Esophagus (tissue), 2 donors: ENCODE measurements around the gene PPL. TPM values are rescaled to one million over a fixed set of nuclear protein-coding genes. Genes with fewer than 3 reads are reported as not detected.
A peak's percentile ranks its signal among the peaks of the same experiment; 100 is the strongest.
"Not testable (repeated sequence)": the region's sequence is repeated elsewhere in the genome, so short reads cannot be mapped to it uniquely, and the experiment has no call there.

ENCODE experiments used
- H3K27ac ChIP-seq, 2 donors: one replicate each; pipeline ENCODE4 v1.5.1; 2013; ENCODE audit warnings: low read depth in 2 of 2, mild to moderate bottlenecking in 2 of 2, inconsistent platforms in 1 of 2, low read length in 1 of 2, moderate library complexity in 1 of 2
- H3K27me3 ChIP-seq, 2 donors: one replicate each; pipeline ENCODE4 v1.6.1; 2013; ENCODE audit warnings: low read length in 2 of 2, control low read depth in 1 of 2, mild to moderate bottlenecking in 1 of 2; ENCODE audit not compliant: insufficient read depth in 2 of 2, control insufficient read depth in 1 of 2
- H3K36me3 ChIP-seq, 2 donors: one replicate each; pipeline ENCODE4 v1.6.1; 2013; ENCODE audit warnings: low read length in 1 of 2; ENCODE audit not compliant: control insufficient read depth in 2 of 2, insufficient read depth in 2 of 2
- H3K4me1 ChIP-seq, 2 donors: one replicate each; pipeline ENCODE4 v1.6.1; 2013; ENCODE audit warnings: low read length in 1 of 2; ENCODE audit not compliant: control insufficient read depth in 2 of 2, insufficient read depth in 2 of 2
- H3K4me3 ChIP-seq, 2 donors: one replicate each; pipeline ENCODE4 v1.5.1; 2013; ENCODE audit warnings: low read length in 2 of 2, mild to moderate bottlenecking in 2 of 2, low read depth in 1 of 2, moderate library complexity in 1 of 2
- H3K9me3 ChIP-seq, 2 donors: one replicate each; pipeline ENCODE4 v1.6.1; 2013; ENCODE audit warnings: mild to moderate bottlenecking in 2 of 2, low read depth in 1 of 2, low read length in 1 of 2, moderate library complexity in 1 of 2; ENCODE audit not compliant: control insufficient read depth in 2 of 2, insufficient read depth in 1 of 2
- WGBS, 2 donors: extraction: QIAGEN DNeasy Blood & Tissue Kit; methylation state at CpG; one replicate each; pipeline ENCODE4 v1.1.7; 2013; 5-methylcytosine and 5-hydroxymethylcytosine counted together
- polyA plus RNA-seq, 2 donors: library from polyadenylated mRNA; stranded (reverse); fragments of 200-250 nt; gene quantifications; one replicate each; pipeline ENCODE4 v1.2.3, GENCODE V29; 2013
- donor health status: healthy with polysubstance abuse.
- donor health status: Bipolar disorder and iron deficiency.

Gene PPL
- polyA plus RNA-seq, 2 donors = 561 to 739 TPM

DNA sequence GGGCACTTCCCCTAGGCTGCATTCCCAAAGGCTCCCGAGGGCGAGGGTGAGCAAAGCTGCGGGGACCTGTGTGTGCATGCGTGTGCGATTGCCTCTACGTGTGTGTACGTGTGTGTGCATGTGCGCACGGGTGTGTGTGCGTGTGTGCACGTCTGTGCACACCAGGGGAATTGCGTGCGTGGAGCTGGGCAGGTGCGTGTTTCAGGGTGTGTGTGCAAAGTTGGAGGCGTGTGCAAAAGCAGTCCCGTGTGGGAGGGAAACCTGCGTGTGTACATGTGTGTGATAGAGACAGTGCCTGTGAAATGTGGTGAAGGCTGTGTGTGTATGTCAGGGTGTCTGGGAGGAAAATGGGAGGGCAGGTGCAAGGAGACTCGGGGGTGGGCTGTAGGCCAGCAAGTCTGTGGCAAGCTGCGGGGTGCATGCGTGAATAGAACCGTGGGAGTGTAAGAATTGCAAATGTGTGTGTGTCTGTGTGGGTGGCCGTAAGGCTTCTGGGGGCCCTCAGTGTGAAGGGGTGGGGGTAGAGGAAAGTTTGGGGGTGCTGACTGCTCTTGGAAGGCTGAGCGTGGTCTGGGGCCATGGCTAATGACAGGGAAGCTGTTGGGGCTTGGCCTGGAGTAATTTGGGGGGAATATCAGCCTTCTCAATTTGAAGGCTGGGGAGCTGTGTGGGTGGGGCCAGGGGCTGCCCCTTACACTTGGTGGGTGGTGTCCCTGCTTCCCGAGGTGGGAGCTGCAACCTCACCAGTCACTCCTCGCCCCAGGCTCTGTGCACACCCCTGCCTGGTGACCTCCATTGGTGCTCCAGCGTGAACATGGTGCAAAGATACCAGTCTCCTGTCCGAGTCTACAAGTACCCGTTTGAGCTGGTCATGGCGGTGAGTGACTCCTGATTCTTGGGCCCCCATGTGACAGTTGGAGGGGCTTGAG, 21.8 kb upstream of the PPL start:
- H3K4me3 ChIP-seq = peak overlapping the region; percentile 35 to 43
- WGBS, 2 donors = 33 to 37% methylated on average over 29 of the region's 29 CpGs

DNA sequence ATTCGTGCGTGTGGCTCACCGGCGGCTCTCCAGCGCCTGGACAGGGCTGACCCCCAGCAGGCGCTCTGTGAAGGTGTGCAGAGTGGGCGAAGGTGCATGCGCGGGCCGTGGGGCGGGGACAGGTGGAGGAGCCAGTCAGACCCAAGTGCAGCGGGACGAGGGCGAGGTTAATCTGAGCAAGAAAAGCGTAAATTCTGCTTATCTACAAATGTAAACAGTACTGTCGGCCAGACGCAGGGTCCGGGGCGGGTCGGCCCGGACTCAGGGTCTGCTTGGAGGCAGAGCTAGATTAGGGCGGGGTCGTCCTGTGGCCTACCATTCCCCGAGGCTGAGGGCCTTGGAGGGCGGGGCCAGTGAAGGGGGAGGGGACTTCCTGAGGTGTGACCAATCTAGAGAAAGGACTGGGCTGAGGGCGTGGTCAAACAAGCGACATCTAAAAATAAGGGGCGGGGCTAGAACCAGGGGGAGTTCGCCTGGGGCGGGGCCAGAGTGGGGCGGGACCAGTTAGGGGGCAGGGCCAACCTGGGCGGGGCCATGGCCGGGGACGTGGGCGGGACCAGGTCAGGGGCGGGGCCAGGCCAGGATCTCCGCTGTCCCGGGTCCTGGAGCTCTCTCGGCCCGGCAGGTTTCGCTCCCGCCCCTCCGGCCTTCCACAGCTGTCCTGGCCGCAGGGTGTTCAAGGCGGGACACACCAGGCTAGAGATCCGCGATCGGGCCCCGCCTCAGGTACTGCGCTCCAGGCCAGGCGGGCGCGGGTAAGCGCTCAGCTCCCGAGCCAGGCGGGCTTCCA, 21.0 kb upstream of the PPL start, which contains the start of gene SEC14L5:
Gene SEC14L5 (plus strand): TSS at position 611 of the 790 bp plus-strand sequence. CDS start 994 bp downstream, outside the sequence.
- H3K27me3 ChIP-seq = no peaks in the 10 kb centered on the region
- H3K27ac ChIP-seq = peak within 1 kb of the TSS; percentile 53 to 74
- peaks cover 3 to 8% of the 10 kb centered on the region in 2 donors for H3K4me1 ChIP-seq
- 1% methylated on average over 51 to 56 of the region's 56 CpGs for WGBS, 2 donors
- H3K4me3 ChIP-seq = peak within 1 kb of the TSS; percentile 43 to 47
- H3K36me3 ChIP-seq = no peaks in the 10 kb centered on the region
- no peaks in the 10 kb centered on the region for H3K9me3 ChIP-seq

More for the DNA sequence above, 21.8 kb upstream of the PPL start:
- no peaks in the 10 kb centered on the region for H3K36me3 ChIP-seq
- no peaks in the 10 kb centered on the region for H3K27me3 ChIP-seq
- H3K4me1 ChIP-seq = peaks cover 3 to 8% of the 10 kb centered on the region in 2 donors
- H3K9me3 ChIP-seq = no peaks in the 10 kb centered on the region
- H3K27ac ChIP-seq = no peak overlapping the region

DNA sequence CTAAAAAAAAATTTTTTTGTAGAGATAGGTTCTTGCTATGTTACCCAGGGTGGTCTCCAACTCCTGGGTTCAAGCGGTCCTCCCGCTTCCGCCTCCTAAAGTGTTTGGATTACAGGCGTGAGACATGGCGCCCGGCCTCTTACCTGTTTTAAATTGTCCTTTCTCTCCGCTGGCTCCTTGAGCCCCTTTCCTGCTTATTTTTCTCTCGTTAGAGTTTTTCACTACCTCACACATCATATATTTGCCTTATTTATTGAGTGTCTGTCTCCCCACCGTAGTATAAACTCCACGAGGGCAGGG, 20.4 kb upstream of the PPL start:
- H3K9me3 ChIP-seq = no peaks in the 10 kb centered on the region
- peak overlapping the region; percentile 43 to 47 for H3K4me3 ChIP-seq
- 15% methylated on average over 10 of the region's 10 CpGs for WGBS, 2 donors
- H3K27ac ChIP-seq = peak overlapping the region; percentile 53 to 74
- H3K27me3 ChIP-seq = no peaks in the 10 kb centered on the region
- peaks cover 3 to 8% of the 10 kb centered on the region in 2 donors for H3K4me1 ChIP-seq
- H3K36me3 ChIP-seq = no peaks in the 10 kb centered on the region

DNA sequence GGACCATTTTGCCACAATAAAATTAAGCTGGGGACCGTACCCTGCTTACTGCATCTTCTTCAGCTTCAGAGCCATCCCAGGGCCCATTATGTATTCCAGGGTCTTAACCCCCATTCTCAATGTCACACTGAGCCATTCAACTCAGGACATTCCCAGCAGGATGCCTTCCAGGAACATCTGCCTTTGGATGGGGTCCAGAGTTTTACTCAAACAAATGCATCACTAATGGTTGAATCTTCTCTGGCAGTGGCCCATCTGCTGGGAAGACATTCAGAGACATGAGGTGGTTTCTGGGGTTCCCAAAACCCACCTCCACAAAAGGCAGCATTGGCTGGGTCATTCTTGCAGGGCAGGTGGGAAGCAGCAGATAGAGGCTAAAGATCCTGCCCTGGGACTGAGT, 17.8 kb upstream of the PPL start:
- Histone ChIP-seq H3K36me3 (no peaks in the 10 kb centered on the region), H3K4me3 (no peak overlapping the region), H3K27me3 (no peaks in the 10 kb centered on the region), H3K4me1 (peaks cover 3 to 8% of the 10 kb centered on the region in 2 donors), H3K9me3 (no peaks in the 10 kb centered on the region), H3K27ac (no peak overlapping the region)
- 89 to 100% methylated on average over 1 of the region's 1 CpG for WGBS, 2 donors

DNA sequence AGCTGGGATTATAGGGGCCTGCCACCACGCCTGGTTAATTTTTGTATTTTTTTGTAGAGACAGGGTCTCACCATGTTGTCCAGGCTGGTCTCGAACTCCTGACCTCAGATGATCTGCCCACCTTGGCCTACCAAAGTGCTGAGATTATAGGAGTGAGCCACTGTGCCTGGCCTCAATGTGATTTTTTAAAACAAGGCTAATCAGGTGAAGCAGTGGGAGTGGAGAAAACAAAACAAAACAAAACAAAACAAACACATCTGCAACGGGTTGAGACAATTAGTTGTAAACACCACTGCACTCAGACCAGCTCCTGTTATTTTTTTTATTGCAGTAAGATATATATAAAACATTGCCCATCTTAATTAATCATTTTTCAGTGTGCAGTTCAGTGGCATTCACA, 14.6 kb upstream of the PPL start:
- not testable (repeated sequence) for H3K9me3 ChIP-seq, H3K27me3 ChIP-seq, H3K4me3 ChIP-seq, H3K36me3 ChIP-seq, H3K27ac ChIP-seq
- peaks cover 0 to 17% of the 10 kb centered on the region in 2 donors for H3K4me1 ChIP-seq
- WGBS, 2 donors = 65 to 66% methylated on average over 3 of the region's 3 CpGs

DNA sequence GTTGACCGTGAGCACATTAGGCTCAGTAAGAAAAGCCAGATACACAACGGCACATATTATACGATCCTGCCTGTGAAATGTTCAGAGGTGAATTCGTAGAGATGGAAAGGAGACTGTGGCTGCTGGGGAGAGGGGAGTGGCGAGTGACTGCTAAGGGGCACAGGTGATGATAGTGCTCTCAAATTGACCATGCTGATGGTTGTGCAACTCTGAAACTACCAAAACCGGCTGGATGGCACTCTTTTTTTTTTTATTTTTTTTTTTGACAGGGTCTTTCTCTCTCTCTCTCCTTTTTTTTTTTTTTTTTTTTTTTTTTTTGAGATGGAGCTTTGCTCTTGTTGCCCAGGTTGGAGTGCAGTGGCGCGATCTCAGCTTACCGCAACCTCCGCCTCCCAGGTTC, 13.0 kb upstream of the PPL start:
- Histone ChIP-seq H3K4me1 (peaks cover 0 to 28% of the 10 kb centered on the region in 2 donors), H3K4me3 (no peak overlapping the region), H3K9me3 (no peaks in the 10 kb centered on the region), H3K36me3 (peaks cover 0 to 2% of the 10 kb centered on the region in 2 donors), H3K27ac (no peak overlapping the region), H3K27me3 (no peaks in the 10 kb centered on the region)
- 64 to 67% methylated on average over 10 of the region's 10 CpGs for WGBS, 2 donors

DNA sequence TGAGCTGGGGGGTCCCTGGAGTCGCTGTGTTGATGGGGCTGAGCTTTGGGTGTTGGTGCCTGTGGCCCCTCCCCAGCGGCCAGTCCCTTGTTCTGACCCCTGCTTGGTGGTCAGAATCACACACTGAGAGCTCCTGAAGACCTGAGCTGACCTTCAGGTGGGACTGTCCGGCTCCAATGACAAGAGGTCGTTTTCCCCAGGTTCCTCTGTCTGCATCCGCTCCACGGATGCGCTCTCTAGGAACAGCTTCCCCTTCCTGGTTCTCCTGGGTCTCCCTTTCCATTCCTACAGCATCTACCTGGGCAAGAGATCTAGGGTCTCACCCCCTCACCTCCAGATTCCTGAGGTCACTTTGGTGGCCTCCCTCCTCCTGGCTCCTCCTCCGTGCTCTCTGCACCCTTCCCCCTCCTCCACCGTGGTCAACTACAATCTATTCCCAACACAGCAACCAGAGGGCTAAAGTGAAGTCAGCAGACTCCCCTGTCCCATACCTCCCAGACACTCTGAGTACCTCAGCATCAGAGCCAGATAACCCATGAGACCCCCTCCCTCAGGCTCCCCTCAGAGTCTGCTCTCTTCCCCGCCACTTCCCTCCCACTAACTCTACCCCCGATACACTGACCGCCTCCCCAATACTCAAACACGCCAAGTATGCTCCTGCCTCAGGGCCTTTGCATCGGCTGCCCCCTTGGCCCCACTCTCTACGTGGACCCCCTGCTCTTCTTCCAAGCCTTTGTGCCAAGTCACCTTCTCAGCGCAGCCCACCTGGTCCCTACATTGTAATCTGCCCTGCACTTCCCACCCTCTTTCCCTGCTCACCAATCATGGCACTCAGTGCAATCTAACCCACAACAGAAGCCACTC, 12.2 kb upstream of the PPL start:
- peaks cover 0 to 35% of the 10 kb centered on the region in 2 donors for H3K4me1 ChIP-seq
- H3K27me3 ChIP-seq = no peaks in the 10 kb centered on the region
- H3K36me3 ChIP-seq = peaks cover 0 to 2% of the 10 kb centered on the region in 2 donors
- WGBS, 2 donors = 72 to 80% methylated on average over 16 of the region's 16 CpGs
- H3K4me3 ChIP-seq = no peak overlapping the region
- no peaks in the 10 kb centered on the region for H3K9me3 ChIP-seq
- H3K27ac ChIP-seq = peak overlapping the region in 1 of 2 donors; percentile 20

DNA sequence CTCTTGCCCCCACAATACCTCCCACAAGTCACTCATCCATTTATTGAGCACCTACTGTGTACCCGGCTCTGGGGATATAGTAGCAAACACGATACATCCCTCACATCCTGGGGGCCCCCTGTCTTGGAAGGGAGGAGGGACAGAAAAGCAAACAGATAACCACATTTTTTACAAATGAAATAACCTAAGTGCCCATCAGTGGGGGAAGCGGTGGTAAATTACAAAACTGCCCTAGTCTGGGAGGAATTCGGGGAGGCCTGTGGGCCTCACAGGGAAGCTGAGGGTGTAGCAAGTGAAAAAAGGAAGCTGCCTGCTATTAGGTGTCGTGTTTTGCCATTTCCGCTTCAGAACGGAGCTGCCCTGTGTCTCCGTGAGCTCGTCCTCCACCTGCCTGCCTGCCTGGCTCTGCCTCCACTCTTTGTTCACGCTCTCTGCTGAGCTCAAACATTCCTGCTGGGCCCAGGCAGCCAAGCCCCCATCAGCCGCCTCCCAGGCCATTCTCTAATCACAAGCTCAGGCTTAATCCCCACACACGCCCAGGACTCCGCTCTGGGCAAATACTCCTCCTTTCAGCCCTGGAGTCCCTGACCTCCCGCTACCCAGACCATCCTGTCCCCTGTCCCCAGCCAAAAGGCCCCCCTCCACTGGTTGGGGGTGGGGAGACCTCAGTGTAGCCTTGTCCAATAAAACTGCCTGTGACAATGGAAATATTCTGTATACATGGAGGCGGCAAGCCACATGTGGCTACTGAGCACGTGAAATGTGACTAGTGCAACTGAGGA, 11.0 kb upstream of the PPL start:
- Histone ChIP-seq H3K4me1 (peaks cover 0 to 39% of the 10 kb centered on the region in 2 donors), H3K4me3 (no peak overlapping the region), H3K9me3 (no peaks in the 10 kb centered on the region), H3K27ac (peak overlapping the region; percentile 86 to 94), H3K36me3 (peaks cover 0 to 2% of the 10 kb centered on the region in 2 donors), H3K27me3 (no peaks in the 10 kb centered on the region)
- WGBS, 2 donors = 40 to 50% methylated on average over 16 of the region's 16 CpGs
